Measurements from ENCODE around the gene SMIM22.

SMIM22 gene

GRCh38 chr16:4798456-4798855 is 3.3 kb downstream of the SMIM22 start:
- TF ChIP-seq GATA2 (IDR thresholded peaks at IDR 0.05; ENCODE audit: low read depth, low read length) (no peak), GATA3 (IDR thresholded peaks at IDR 0.05; ENCODE audit: low read depth, low read length) (no peak)

GRCh38 chr16:4799171-4799855 is 4.1 kb downstream of the SMIM22 start:
- no peak for TF ChIP-seq GATA2 (IDR thresholded peaks at IDR 0.05; ENCODE audit: low read depth, low read length)

- no peak for TF ChIP-seq GATA2 (IDR thresholded peaks at IDR 0.05; ENCODE audit: low read depth, low read length)
- no peak for TF ChIP-seq GATA3 (IDR thresholded peaks at IDR 0.05; ENCODE audit: low read depth, low read length)
Observed at GRCh38 chr16:4800290-4801041, 5.3 kb downstream of the SMIM22 start.

GRCh38 chr16:4801051-4801961 is 6.1 kb downstream of the SMIM22 start:
- TF ChIP-seq GATA2 (IDR thresholded peaks at IDR 0.05; ENCODE audit: low read depth, low read length) (no peak), GATA3 (IDR thresholded peaks at IDR 0.05; ENCODE audit: low read depth, low read length) (no peak)

- TF ChIP-seq GATA3 (IDR thresholded peaks at IDR 0.05; ENCODE audit: low read depth, low read length) (no peak), GATA2 (IDR thresholded peaks at IDR 0.05; ENCODE audit: low read depth, low read length) (no peak)
Observed at GRCh38 chr16:4801962-4802658, 6.9 kb downstream of the SMIM22 start, which contains the start of gene ROGDI. ROGDI (minus strand) TSS chr16:4802633; CDS start chr16:4802571, 62 bp downstream.

- TF ChIP-seq GATA2 (IDR thresholded peaks at IDR 0.05; ENCODE audit: low read depth, low read length), result no peak
- no peak for TF ChIP-seq GATA3 (IDR thresholded peaks at IDR 0.05; ENCODE audit: low read depth, low read length)
Observed at GRCh38 chr16:4802659-4803287, 7.6 kb downstream of the SMIM22 start.

GRCh38 chr16:4803401-4803844 is 8.3 kb downstream of the SMIM22 start:
- TF ChIP-seq GATA3 (IDR thresholded peaks at IDR 0.05; ENCODE audit: low read depth, low read length) (no peak), GATA2 (IDR thresholded peaks at IDR 0.05; ENCODE audit: low read depth, low read length) (no peak)

GRCh38 chr16:4803898-4804762 is 9.0 kb downstream of the SMIM22 start:
- no peak for TF ChIP-seq GATA3 (IDR thresholded peaks at IDR 0.05; ENCODE audit: low read depth, low read length)
- no peak for TF ChIP-seq GATA2 (IDR thresholded peaks at IDR 0.05; ENCODE audit: low read depth, low read length)

- TF ChIP-seq GATA2 (IDR thresholded peaks at IDR 0.05; ENCODE audit: low read depth, low read length) (no peak), GATA3 (IDR thresholded peaks at IDR 0.05; ENCODE audit: low read depth, low read length) (no peak)
Observed at GRCh38 chr16:4805231-4805630, 10.1 kb downstream of the SMIM22 start.

- TF ChIP-seq GATA3 (IDR thresholded peaks at IDR 0.05; ENCODE audit: low read depth, low read length), result no peak
- no peak for TF ChIP-seq GATA2 (IDR thresholded peaks at IDR 0.05; ENCODE audit: low read depth, low read length)
Observed at GRCh38 chr16:4806280-4806679, 11.1 kb downstream of the SMIM22 start.

GRCh38 chr16:4811242-4811641 is 16.1 kb downstream of the SMIM22 start:
- TF ChIP-seq GATA2 (IDR thresholded peaks at IDR 0.05; ENCODE audit: low read depth, low read length) (no peak), GATA3 (IDR thresholded peaks at IDR 0.05; ENCODE audit: low read depth, low read length) (no peak)

GRCh38 chr16:4811773-4812172 is 16.6 kb downstream of the SMIM22 start:
- TF ChIP-seq GATA2 (IDR thresholded peaks at IDR 0.05; ENCODE audit: low read depth, low read length) (no peak), GATA3 (IDR thresholded peaks at IDR 0.05; ENCODE audit: low read depth, low read length) (no peak)

Data from SH-SY5Y (cell line).